MCF 10A (cell line): Measurements from ENCODE around the gene ZMAT5. TPM values are rescaled to one million over a fixed set of nuclear protein-coding genes. Genes with fewer than 3 reads are reported as not detected.

Source experiments
- BruUV-seq: library from RNA; stranded (reverse); fragments of 400-500 nt; replicated peaks from 2 replicates; lab custom pipeline; 2021; lab: Mats Ljungman, UMichigan
- CTCF ChIA-PET: fragments of 300-600 bp; sonication (Branson Sonifier 250); formaldehyde crosslinking; extraction: SDS; loops from one replicate; lab custom pipeline; 2021; ENCODE audit warnings: antibody characterized with exemption, inconsistent platforms; lab: Yijun Ruan, JAX
- POLR2A ChIA-PET: fragments of 300-600, 350-650 bp; sonication (Branson Sonifier 250); formaldehyde crosslinking; extraction: SDS; loops from one replicate; lab custom pipeline; 2020; ENCODE audit warnings: antibody characterized with exemption, inconsistent platforms; lab: Yijun Ruan, JAX
- DNase-seq: peaks from one replicate; pipeline ENCODE4 v3.0.0-alpha.2; 2018; ENCODE audit not compliant: unreplicated experiment
- H3K27ac Mint-ChIP-seq: one replicate; pipeline ENCODE4 v1.8.0; 2022; ENCODE audit warnings: mild to moderate bottlenecking, low read depth, mixed read lengths; ENCODE audit not compliant: unreplicated experiment
- H3K27me3 Mint-ChIP-seq: one replicate; pipeline ENCODE4 v1.8.0; 2022; ENCODE audit warnings: mixed read lengths; ENCODE audit not compliant: insufficient read depth, unreplicated experiment
- H3K36me3 Mint-ChIP-seq: one replicate; pipeline ENCODE4 v1.8.0; 2022; ENCODE audit warnings: mild to moderate bottlenecking, moderate library complexity, mixed read lengths; ENCODE audit not compliant: insufficient read depth, unreplicated experiment
- H3K4me1 Mint-ChIP-seq: one replicate; pipeline ENCODE4 v1.8.0; 2022; ENCODE audit warnings: mixed read lengths; ENCODE audit not compliant: insufficient read depth, unreplicated experiment
- H3K4me3 Mint-ChIP-seq: one replicate; pipeline ENCODE4 v1.8.0; 2022; ENCODE audit warnings: mild to moderate bottlenecking, moderate library complexity, mixed read lengths; ENCODE audit not compliant: unreplicated experiment
- H3K9me3 Mint-ChIP-seq: one replicate; pipeline ENCODE4 v1.8.0; 2022; ENCODE audit warnings: mixed read lengths; ENCODE audit not compliant: unreplicated experiment
- intact Hi-C: fragments of 100-400 bp; cut with micrococcal nuclease; formaldehyde crosslinking; loops from 2 replicates; pipeline ENCODE4 v1.14.1; 2022
- total RNA-seq: library from RNA; stranded (reverse); gene quantifications from 2 replicates; pipeline ENCODE4 v1.2.3, GENCODE V29; 2022
- TF ChIP-seq, protein P1 (sequence below): fragments of 200-600 bp; IDR thresholded peaks from one replicate; pipeline ENCODE4 v1.8.0; 2022; ENCODE audit warnings: antibody characterized with exemption, mild to moderate bottlenecking; ENCODE audit not compliant: unreplicated experiment

ZMAT5 gene
- total RNA-seq, 1 experiment from 2014 or later: 19.0 TPM

DNA sequence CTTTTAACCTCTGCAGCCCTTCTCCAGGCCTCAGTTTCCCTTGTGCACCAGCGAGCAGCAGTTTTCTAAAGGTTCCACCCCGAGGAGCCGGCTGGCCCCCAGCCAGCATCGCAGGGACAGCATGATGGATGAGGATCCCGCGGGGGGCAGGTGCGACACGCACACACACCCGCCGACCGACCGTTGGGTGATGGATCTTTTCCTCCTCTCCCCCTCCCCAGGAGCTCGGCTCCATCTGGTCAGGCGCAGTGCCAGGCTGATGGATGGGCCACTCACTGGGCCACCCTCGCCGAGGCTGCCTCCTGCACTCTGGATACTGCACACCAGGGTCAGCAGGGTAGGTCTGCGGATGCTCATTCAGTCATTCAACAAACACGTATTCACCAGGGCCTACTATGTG, 59.8 kb downstream of the ZMAT5 start:
- peaks cover 6% of the 10 kb centered on the region for H3K27me3 Mint-ChIP-seq
- POLR2A ChIA-PET: no interaction called here
- H3K4me1 Mint-ChIP-seq: no peaks in the 10 kb centered on the region
- no peak overlapping the region for H3K4me3 Mint-ChIP-seq
- CTCF ChIA-PET: no interaction called here
- no TSS peak for BruUV-seq
- intact Hi-C loops: no loop called here
- TF ChIP-seq, protein P1, sequence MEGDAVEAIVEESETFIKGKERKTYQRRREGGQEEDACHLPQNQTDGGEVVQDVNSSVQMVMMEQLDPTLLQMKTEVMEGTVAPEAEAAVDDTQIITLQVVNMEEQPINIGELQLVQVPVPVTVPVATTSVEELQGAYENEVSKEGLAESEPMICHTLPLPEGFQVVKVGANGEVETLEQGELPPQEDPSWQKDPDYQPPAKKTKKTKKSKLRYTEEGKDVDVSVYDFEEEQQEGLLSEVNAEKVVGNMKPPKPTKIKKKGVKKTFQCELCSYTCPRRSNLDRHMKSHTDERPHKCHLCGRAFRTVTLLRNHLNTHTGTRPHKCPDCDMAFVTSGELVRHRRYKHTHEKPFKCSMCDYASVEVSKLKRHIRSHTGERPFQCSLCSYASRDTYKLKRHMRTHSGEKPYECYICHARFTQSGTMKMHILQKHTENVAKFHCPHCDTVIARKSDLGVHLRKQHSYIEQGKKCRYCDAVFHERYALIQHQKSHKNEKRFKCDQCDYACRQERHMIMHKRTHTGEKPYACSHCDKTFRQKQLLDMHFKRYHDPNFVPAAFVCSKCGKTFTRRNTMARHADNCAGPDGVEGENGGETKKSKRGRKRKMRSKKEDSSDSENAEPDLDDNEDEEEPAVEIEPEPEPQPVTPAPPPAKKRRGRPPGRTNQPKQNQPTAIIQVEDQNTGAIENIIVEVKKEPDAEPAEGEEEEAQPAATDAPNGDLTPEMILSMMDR: no peak
- no peak overlapping the region for H3K27ac Mint-ChIP-seq
- DNase-seq: no peak
- no peaks in the 10 kb centered on the region for H3K36me3 Mint-ChIP-seq
- H3K9me3 Mint-ChIP-seq: no peaks in the 10 kb centered on the region

DNA sequence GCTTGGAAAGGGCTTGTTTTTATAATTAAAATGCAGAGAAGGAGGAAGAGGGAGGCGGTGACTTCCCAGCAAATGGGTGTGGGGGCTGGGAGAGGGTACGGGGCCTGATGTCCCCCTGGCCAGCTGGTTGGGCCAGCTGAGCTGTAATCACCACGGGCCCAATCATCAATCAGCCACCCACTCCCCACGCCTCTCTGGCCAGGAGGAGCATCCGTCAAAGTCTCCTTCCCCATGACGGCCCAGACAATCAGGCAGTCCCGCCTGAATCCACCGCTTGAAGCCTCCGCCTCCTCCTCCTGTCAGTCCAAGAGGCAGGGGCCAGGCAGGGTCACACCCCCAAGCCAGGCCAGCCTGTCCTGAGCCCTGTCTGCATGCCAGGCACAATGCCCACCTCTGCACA, 60.3 kb downstream of the ZMAT5 start:
- Mint-ChIP-seq H3K4me1 (no peaks in the 10 kb centered on the region), H3K4me3 (no peak overlapping the region), H3K27me3 (peaks cover under 1% of the 10 kb centered on the region), H3K36me3 (no peaks in the 10 kb centered on the region), H3K9me3 (no peaks in the 10 kb centered on the region), H3K27ac (no peak overlapping the region)
- no peak for DNase-seq
- no TSS peak for BruUV-seq
- intact Hi-C loops: no loop called here
- CTCF ChIA-PET: interaction anchor here (0.6 kb wide), 1 partner anchor 11 kb away, joined by 3 read pairs; no protein-coding TSS in a partner anchor
- TF ChIP-seq, protein P1: no peak
- POLR2A ChIA-PET: no interaction called here

DNA sequence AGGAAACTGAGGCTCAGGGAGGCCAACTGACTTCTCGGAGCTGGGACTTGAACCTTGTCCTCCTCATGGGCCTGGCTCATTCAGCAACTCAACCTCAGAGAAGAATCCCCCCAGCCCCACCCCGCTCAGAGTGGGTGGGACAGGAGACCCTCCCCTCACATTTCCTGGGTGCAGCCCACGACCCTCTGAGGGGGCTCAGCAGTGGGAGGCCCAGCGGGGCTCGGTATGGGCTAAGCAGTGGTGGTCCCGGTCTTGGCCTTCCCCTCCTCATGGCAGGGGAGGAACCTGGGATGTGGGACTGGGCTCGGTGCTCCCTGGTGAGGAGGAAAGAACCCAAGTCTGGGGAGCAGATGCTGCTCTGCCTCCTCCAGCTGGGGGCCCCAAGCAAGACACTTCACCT, 61.2 kb downstream of the ZMAT5 start:
- H3K9me3 Mint-ChIP-seq: no peaks in the 10 kb centered on the region
- no TSS peak for BruUV-seq
- TF ChIP-seq, protein P1: no peak
- H3K27me3 Mint-ChIP-seq: no peaks in the 10 kb centered on the region
- no peak overlapping the region for H3K4me3 Mint-ChIP-seq
- H3K36me3 Mint-ChIP-seq: no peaks in the 10 kb centered on the region
- CTCF ChIA-PET: interaction anchor here (0.6 kb wide), 2 partner anchors 11 to 16 kb away, joined by 3 read pairs; no protein-coding TSS in a partner anchor
- H3K4me1 Mint-ChIP-seq: no peaks in the 10 kb centered on the region
- no peak overlapping the region for H3K27ac Mint-ChIP-seq
- POLR2A ChIA-PET: no interaction called here
- intact Hi-C loops: no loop called here
- no peak for DNase-seq

DNA sequence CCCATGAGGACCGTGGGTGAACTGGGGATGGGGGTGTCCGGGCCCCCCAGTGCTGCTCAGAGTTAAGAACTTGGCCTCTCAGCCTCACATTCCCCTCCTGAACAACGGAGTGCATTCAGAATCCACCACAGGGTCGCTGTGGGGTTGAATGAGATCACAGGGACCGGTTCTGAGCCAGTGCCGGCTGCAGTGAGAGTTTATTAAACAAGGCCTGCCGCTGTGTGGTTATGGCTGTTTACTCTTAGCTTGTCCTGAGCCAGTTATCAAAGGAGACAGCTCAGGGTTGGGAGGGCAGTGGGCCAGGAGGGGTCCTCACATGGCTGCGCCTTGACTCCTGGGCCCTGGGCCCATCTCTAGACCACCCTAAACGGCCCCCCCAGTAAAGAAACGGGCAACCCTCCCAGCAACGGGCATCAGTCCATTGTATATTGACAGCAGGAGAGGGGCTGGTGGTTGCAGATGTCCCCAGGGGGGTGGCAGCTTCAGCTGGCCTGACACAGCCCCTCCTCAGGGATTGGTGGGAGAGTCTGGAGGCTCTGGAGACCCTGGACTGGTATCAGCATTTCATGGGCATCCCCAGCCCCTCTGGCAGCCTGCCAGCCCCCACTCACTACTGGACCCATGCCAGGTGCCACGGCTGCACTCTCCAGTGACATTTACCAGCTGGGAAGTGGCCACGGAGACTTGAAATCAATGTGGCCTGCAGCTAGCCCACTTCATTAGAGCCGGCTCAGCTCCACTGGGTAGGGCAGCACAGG, 62.1 kb downstream of the ZMAT5 start:
- TF ChIP-seq, protein P1: no peak
- no TSS peak for BruUV-seq
- intact Hi-C loops: loop anchor here (5.0 kb wide), 2 partner anchors 303 to 383 kb away; no protein-coding TSS in a partner anchor
- ChIA-PET POLR2A (interaction anchor here (0.6 kb wide), 1 partner anchor 82 kb away, joined by 4 read pairs; no protein-coding TSS in a partner anchor), CTCF (interaction anchor here (0.6 kb wide), 1 partner anchor 15 kb away, joined by 3 read pairs; no protein-coding TSS in a partner anchor)
- no peaks in the 10 kb centered on the region for H3K4me1 Mint-ChIP-seq
- H3K27ac Mint-ChIP-seq: no peak overlapping the region
- H3K27me3 Mint-ChIP-seq: no peaks in the 10 kb centered on the region
- H3K36me3 Mint-ChIP-seq: no peaks in the 10 kb centered on the region
- no peak for DNase-seq
- no peak overlapping the region for H3K4me3 Mint-ChIP-seq
- no peaks in the 10 kb centered on the region for H3K9me3 Mint-ChIP-seq
